ENCODE data around the gene LHX6.

Gene LHX6

DNA sequence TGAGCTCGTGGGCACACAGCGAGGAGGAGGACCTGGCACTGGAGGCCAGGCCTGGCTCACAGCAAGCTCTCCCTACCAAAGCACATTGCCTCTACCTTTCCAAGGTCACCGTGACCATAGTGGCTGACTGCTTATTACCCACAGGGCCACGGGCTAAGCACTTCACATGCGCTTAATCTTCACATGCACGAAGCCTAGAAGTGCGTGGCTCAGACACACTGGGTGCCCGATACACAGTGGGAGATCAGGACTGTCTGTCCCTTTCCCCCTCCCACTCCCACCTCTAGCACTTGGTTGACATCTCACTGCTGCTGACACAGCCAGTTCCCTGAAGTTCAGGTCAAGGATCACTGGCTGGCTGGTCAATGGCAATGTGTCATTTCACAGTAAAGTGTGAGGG lies 23.6 kb downstream of the LHX6 start:
- H3K27me3 ChIP-seq (replicated peaks; ENCODE audit: control insufficient read depth, insufficient read depth, low read length, poor library complexity, severe bottlenecking): peaks cover 4% of the 10 kb centered on the region
- H3K27ac ChIP-seq (ENCODE audit: insufficient read depth, low read length, poor library complexity, severe bottlenecking): no peak overlapping the region
- H3K36me3 ChIP-seq (ENCODE audit: control insufficient read depth, insufficient read depth, low read length): no peaks in the 10 kb centered on the region
- no peak overlapping the region for H3K4me3 ChIP-seq (ENCODE audit: insufficient read depth, low read depth, low read length, poor library complexity, severe bottlenecking)
- no peaks in the 10 kb centered on the region for H3K9me3 ChIP-seq (ENCODE audit: control insufficient read depth, low read length)
- no peaks in the 10 kb centered on the region for H3K4me1 ChIP-seq (ENCODE audit: control insufficient read depth, insufficient read depth, low read length, poor library complexity, severe bottlenecking)
- DNase-seq: no peak

DNA sequence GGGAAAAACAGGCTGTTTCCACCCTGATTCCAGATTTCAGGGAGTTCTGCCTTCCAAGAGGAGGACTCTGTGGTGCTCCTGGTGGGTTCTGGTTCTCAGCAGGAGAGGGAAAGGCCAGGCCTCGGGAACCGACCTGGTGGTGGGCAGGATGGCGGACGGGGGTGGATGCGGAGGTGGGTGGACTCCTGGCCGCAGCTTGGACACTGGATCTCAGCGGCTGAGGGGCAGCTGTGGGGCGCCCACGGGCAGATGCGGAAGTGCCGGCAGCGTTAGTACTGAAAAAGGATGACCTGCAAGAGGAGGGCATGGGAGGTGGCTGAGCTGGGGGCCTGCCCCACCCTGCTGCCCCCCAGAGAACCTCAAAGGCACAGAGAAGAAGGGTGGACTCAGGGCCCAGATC lies 24.3 kb downstream of the LHX6 start:
- DNase-seq: no peak
- H3K9me3 ChIP-seq (ENCODE audit: control insufficient read depth, low read length): no peaks in the 10 kb centered on the region
- no peaks in the 10 kb centered on the region for H3K36me3 ChIP-seq (ENCODE audit: control insufficient read depth, insufficient read depth, low read length)
- H3K27ac ChIP-seq (ENCODE audit: insufficient read depth, low read length, poor library complexity, severe bottlenecking): no peak overlapping the region
- no peaks in the 10 kb centered on the region for H3K4me1 ChIP-seq (ENCODE audit: control insufficient read depth, insufficient read depth, low read length, poor library complexity, severe bottlenecking)
- no peak overlapping the region for H3K4me3 ChIP-seq (ENCODE audit: insufficient read depth, low read depth, low read length, poor library complexity, severe bottlenecking)
- peaks cover 4% of the 10 kb centered on the region for H3K27me3 ChIP-seq (replicated peaks; ENCODE audit: control insufficient read depth, insufficient read depth, low read length, poor library complexity, severe bottlenecking)

DNA sequence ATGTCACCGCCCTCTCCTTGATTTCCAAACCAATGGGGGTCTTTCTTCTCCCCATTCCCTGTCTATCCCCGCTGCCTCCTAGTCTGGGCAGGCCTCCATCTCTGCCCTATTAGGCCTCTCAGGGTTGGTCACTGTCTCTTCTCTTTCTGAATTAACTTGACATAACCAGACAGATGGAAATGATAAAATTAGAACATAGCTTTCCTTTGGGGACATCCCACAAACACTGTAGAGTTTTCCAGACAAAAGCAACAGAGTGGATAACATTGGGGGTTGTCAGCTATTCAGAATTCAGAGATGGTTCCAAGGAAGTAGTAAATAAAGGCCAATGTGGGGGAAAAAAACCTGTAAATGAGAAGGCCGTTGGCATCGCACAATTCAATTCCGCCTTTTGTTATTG lies 24.7 kb downstream of the LHX6 start:
- DNase-seq: no peak
- Histone ChIP-seq H3K27ac (ENCODE audit: insufficient read depth, low read length, poor library complexity, severe bottlenecking) (no peak overlapping the region), H3K9me3 (ENCODE audit: control insufficient read depth, low read length) (no peaks in the 10 kb centered on the region), H3K36me3 (ENCODE audit: control insufficient read depth, insufficient read depth, low read length) (no peaks in the 10 kb centered on the region), H3K27me3 (replicated peaks; ENCODE audit: control insufficient read depth, insufficient read depth, low read length, poor library complexity, severe bottlenecking) (peaks cover 4% of the 10 kb centered on the region), H3K4me3 (ENCODE audit: insufficient read depth, low read depth, low read length, poor library complexity, severe bottlenecking) (no peak overlapping the region), H3K4me1 (ENCODE audit: control insufficient read depth, insufficient read depth, low read length, poor library complexity, severe bottlenecking) (no peaks in the 10 kb centered on the region)

DNA sequence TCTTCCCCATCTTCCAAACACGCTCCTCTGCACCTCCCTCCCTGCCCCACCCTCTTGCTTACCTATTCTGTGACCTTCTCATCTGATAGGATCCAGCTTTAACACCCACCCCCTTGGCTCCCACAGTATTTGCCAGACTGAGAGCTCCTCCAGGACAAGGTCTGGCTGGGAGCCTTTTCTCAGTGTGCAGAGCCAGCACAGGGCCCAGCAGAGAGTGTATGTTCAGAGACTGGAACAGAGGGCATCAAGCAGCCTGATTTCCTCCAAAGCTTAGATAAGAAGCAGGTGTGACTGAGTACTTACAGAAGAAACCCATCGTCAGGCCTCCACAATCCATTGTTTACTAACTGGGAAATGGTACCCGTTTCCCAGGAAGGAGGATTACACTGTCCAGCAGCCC lies 26.6 kb downstream of the LHX6 start:
- H3K4me1 ChIP-seq (ENCODE audit: control insufficient read depth, insufficient read depth, low read length, poor library complexity, severe bottlenecking): no peaks in the 10 kb centered on the region
- no peaks in the 10 kb centered on the region for H3K27me3 ChIP-seq (replicated peaks; ENCODE audit: control insufficient read depth, insufficient read depth, low read length, poor library complexity, severe bottlenecking)
- no peak overlapping the region for H3K4me3 ChIP-seq (ENCODE audit: insufficient read depth, low read depth, low read length, poor library complexity, severe bottlenecking)
- no peak overlapping the region for H3K27ac ChIP-seq (ENCODE audit: insufficient read depth, low read length, poor library complexity, severe bottlenecking)
- no peaks in the 10 kb centered on the region for H3K9me3 ChIP-seq (ENCODE audit: control insufficient read depth, low read length)
- H3K36me3 ChIP-seq (ENCODE audit: control insufficient read depth, insufficient read depth, low read length): no peaks in the 10 kb centered on the region
- no peak for DNase-seq

DNA sequence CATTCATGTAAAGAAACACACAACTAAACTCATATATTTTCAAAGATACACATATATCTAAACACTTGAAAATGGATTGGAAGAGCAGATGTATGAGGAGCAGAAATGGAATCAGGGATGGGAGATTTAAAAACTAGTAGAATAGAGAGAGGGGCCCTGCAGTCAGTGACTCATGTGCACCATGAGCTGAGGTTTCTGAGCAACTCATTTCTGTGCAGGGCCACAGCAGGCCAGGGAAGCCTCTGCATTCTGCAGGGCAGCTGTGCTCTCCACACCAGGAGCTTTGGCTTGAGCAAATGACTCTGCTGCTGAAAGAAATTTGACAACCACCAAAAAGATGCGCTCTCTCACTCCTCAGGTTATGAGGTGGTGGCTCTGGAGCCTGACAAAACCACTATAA lies 27.1 kb downstream of the LHX6 start:
- Histone ChIP-seq H3K27me3 (replicated peaks; ENCODE audit: control insufficient read depth, insufficient read depth, low read length, poor library complexity, severe bottlenecking) (no peaks in the 10 kb centered on the region), H3K4me1 (ENCODE audit: control insufficient read depth, insufficient read depth, low read length, poor library complexity, severe bottlenecking) (no peaks in the 10 kb centered on the region), H3K4me3 (ENCODE audit: insufficient read depth, low read depth, low read length, poor library complexity, severe bottlenecking) (no peak overlapping the region), H3K36me3 (ENCODE audit: control insufficient read depth, insufficient read depth, low read length) (no peaks in the 10 kb centered on the region), H3K27ac (ENCODE audit: insufficient read depth, low read length, poor library complexity, severe bottlenecking) (no peak overlapping the region), H3K9me3 (ENCODE audit: control insufficient read depth, low read length) (no peaks in the 10 kb centered on the region)
- no peak for DNase-seq

DNA sequence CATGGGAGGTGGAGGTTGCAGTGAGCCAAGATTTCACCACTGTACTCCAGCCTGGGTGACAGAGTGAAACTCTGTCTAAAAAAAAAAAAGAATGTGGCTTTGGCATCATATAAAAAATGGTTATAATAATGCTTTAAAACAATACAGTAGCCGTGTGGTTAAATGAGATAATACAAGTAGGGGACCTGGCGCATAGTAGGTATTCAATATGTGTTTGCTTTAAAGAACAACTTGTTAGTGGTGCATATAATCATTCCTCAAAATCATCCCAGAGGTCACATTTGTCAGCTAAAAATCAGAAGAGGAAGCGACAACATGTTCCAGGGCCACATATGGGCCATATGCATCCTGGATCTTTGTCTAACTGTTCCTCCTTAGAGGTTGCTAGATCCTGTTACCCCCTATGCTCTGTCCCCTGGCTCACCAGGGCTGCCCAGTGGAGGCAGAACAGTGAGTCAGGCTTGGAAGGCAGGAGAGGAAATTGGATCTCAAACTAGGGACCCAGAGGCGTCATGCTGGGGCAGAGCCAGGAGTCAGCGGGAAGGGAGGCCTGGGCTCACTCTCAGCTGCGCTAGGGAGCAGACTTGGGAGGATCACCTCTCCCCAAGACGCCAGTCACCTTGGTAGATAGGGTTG lies 27.7 kb downstream of the LHX6 start:
- Histone ChIP-seq H3K4me1 (ENCODE audit: control insufficient read depth, insufficient read depth, low read length, poor library complexity, severe bottlenecking) (no peaks in the 10 kb centered on the region), H3K36me3 (ENCODE audit: control insufficient read depth, insufficient read depth, low read length) (no peaks in the 10 kb centered on the region), H3K9me3 (ENCODE audit: control insufficient read depth, low read length) (no peaks in the 10 kb centered on the region), H3K4me3 (ENCODE audit: insufficient read depth, low read depth, low read length, poor library complexity, severe bottlenecking) (no peak overlapping the region), H3K27me3 (replicated peaks; ENCODE audit: control insufficient read depth, insufficient read depth, low read length, poor library complexity, severe bottlenecking) (no peaks in the 10 kb centered on the region), H3K27ac (ENCODE audit: insufficient read depth, low read length, poor library complexity, severe bottlenecking) (no peak overlapping the region)
- DNase-seq: no peak

DNA sequence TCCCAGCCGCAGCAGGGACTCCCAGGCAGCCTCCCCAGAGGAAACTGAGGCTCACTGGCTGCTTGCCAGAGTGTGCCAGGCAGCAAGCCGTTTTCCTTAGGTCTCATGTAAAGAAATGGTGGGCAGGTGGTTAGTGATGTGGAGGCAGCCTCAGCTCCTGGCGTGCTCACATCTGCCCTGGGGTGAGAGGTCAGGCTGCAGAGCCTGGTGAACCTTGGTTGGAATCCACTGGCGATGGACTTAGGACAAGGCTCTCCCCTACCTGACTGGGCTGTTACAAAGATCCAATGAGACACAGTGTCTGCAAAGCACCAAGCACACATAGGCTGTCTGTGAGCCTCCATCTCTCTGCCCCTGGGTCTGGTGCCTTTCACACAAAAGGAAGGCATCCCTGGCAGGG lies 30.9 kb downstream of the LHX6 start:
- H3K4me3 ChIP-seq (ENCODE audit: insufficient read depth, low read depth, low read length, poor library complexity, severe bottlenecking): no peak overlapping the region
- DNase-seq: no peak
- H3K9me3 ChIP-seq (ENCODE audit: control insufficient read depth, low read length): no peaks in the 10 kb centered on the region
- H3K4me1 ChIP-seq (ENCODE audit: control insufficient read depth, insufficient read depth, low read length, poor library complexity, severe bottlenecking): no peaks in the 10 kb centered on the region
- no peaks in the 10 kb centered on the region for H3K27me3 ChIP-seq (replicated peaks; ENCODE audit: control insufficient read depth, insufficient read depth, low read length, poor library complexity, severe bottlenecking)
- no peaks in the 10 kb centered on the region for H3K36me3 ChIP-seq (ENCODE audit: control insufficient read depth, insufficient read depth, low read length)
- no peak overlapping the region for H3K27ac ChIP-seq (ENCODE audit: insufficient read depth, low read length, poor library complexity, severe bottlenecking)

DNA sequence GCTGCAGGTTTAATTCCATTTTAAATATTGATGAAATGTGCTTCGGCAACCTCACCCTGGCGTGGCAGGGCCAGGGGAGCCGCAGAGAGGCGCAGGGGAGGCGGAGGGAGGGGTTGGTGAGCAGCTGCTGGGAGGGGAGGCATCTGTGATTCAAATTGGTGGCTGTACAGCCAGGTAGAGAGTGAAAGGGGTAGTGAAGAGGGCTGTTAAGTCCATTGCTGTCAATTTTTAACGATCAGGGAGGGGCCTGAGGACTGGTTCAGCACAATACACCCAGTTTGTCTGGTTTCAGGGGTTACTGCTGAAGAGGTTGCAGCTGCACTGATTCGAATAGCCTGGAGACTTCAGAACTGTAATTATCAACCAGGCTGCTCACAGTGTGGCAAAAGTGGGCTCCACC lies 31.3 kb downstream of the LHX6 start:
- H3K27me3 ChIP-seq (replicated peaks; ENCODE audit: control insufficient read depth, insufficient read depth, low read length, poor library complexity, severe bottlenecking): no peaks in the 10 kb centered on the region
- DNase-seq: no peak
- H3K9me3 ChIP-seq (ENCODE audit: control insufficient read depth, low read length): no peaks in the 10 kb centered on the region
- no peaks in the 10 kb centered on the region for H3K4me1 ChIP-seq (ENCODE audit: control insufficient read depth, insufficient read depth, low read length, poor library complexity, severe bottlenecking)
- H3K27ac ChIP-seq (ENCODE audit: insufficient read depth, low read length, poor library complexity, severe bottlenecking): no peak overlapping the region
- no peak overlapping the region for H3K4me3 ChIP-seq (ENCODE audit: insufficient read depth, low read depth, low read length, poor library complexity, severe bottlenecking)
- H3K36me3 ChIP-seq (ENCODE audit: control insufficient read depth, insufficient read depth, low read length): no peaks in the 10 kb centered on the region

DNA sequence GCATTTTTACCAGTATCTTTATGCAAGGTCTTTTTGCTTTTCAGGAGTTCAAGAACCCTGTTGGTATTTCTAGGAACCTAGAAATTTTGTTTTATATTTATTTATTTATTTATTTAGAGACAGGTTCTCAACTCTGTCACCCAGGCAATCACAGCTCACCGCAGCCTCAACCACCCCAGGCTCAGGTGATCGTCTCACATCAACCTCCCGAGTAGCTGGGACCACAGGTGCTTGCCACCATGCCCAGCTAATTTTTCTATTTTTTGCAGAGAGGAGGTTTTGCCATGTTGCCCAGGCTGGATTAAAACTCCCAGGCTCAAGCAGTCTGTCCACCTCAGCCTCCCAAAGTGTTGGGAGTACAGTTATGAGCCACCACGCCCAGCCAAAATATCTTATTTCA lies 32.9 kb downstream of the LHX6 start:
- H3K4me1 ChIP-seq (ENCODE audit: control insufficient read depth, insufficient read depth, low read length, poor library complexity, severe bottlenecking): no peaks in the 10 kb centered on the region

DNA sequence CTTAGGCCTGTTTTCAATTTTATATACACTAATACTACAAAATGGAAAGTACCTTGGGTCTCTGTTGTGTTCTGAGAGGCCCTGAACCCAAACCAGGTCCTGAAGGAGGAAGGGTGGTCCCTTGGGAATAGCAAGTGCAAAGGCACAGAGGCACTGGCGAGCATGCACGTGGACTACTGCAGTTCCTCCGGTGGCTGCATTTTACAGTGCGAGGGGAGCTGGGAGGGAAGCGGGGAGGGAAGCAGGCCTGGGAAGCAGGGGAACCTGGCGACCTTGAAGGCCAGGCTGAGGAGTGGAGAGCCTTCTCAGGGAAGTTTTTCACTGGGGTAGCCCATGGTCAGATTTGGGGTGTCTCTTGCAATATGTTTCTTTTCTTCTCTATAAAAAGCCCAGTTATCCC lies 35.1 kb downstream of the LHX6 start:
- no peaks in the 10 kb centered on the region for H3K27me3 ChIP-seq (replicated peaks; ENCODE audit: control insufficient read depth, insufficient read depth, low read length, poor library complexity, severe bottlenecking)

More for the DNA sequence above, 32.9 kb downstream of the LHX6 start:
- H3K9me3 ChIP-seq (ENCODE audit: control insufficient read depth, low read length): no peaks in the 10 kb centered on the region
- H3K27me3 ChIP-seq (replicated peaks; ENCODE audit: control insufficient read depth, insufficient read depth, low read length, poor library complexity, severe bottlenecking): no peaks in the 10 kb centered on the region
- no peak overlapping the region for H3K27ac ChIP-seq (ENCODE audit: insufficient read depth, low read length, poor library complexity, severe bottlenecking)
- no peaks in the 10 kb centered on the region for H3K36me3 ChIP-seq (ENCODE audit: control insufficient read depth, insufficient read depth, low read length)
- H3K4me3 ChIP-seq (ENCODE audit: insufficient read depth, low read depth, low read length, poor library complexity, severe bottlenecking): no peak overlapping the region
- no peak for DNase-seq

More for the DNA sequence above, 35.1 kb downstream of the LHX6 start:
- H3K27ac ChIP-seq (ENCODE audit: insufficient read depth, low read length, poor library complexity, severe bottlenecking): no peak overlapping the region
- no peak overlapping the region for H3K4me3 ChIP-seq (ENCODE audit: insufficient read depth, low read depth, low read length, poor library complexity, severe bottlenecking)
- no peak for DNase-seq
- no peaks in the 10 kb centered on the region for H3K4me1 ChIP-seq (ENCODE audit: control insufficient read depth, insufficient read depth, low read length, poor library complexity, severe bottlenecking)
- no peaks in the 10 kb centered on the region for H3K9me3 ChIP-seq (ENCODE audit: control insufficient read depth, low read length)
- H3K36me3 ChIP-seq (ENCODE audit: control insufficient read depth, insufficient read depth, low read length): no peaks in the 10 kb centered on the region
